ENCODE data around the gene MORN4.
"Not testable (repeated sequence)": the region's sequence is repeated elsewhere in the genome, so short reads cannot be mapped to it uniquely, and the experiment has no call there.

The MORN4 gene

GRCh38 chr10:97650726-97651125, 17.4 kb upstream of the MORN4 start:
- DNase-seq = no peak
- no peak for TF ChIP-seq POLR2A (IDR thresholded peaks at IDR 0.05; ENCODE audit: low read length)
- TF ChIP-seq GATA1 (IDR thresholded peaks at IDR 0.05; ENCODE audit: low read depth, low read length) = no peak

- DNase-seq = not testable (repeated sequence)
Measured at GRCh38 chr10:97649405-97649750, 16.1 kb upstream of the MORN4 start.

- DNase-seq = peak; percentile 76 to 77
- TF ChIP-seq POLR2A (IDR thresholded peaks at IDR 0.05; ENCODE audit: low read length) (peak; percentile 64), GATA1 (IDR thresholded peaks at IDR 0.05; ENCODE audit: low read depth, low read length) (no peak)
Measured at GRCh38 chr10:97648562-97649404, 15.5 kb upstream of the MORN4 start.

GRCh38 chr10:97647556-97647955, 14.3 kb upstream of the MORN4 start:
- no peak for DNase-seq
- TF ChIP-seq POLR2A (IDR thresholded peaks at IDR 0.05; ENCODE audit: low read length) (no peak), GATA1 (IDR thresholded peaks at IDR 0.05; ENCODE audit: low read depth, low read length) (no peak)

GRCh38 chr10:97644936-97645335, 11.6 kb upstream of the MORN4 start:
- TF ChIP-seq POLR2A (IDR thresholded peaks at IDR 0.05; ENCODE audit: low read length) (no peak), GATA1 (IDR thresholded peaks at IDR 0.05; ENCODE audit: low read depth, low read length) (no peak)

GRCh38 chr10:97643441-97643985, 10.2 kb upstream of the MORN4 start:
- TF ChIP-seq POLR2A (IDR thresholded peaks at IDR 0.05; ENCODE audit: low read length) (no peak), GATA1 (IDR thresholded peaks at IDR 0.05; ENCODE audit: low read depth, low read length) (no peak)

More at GRCh38 chr10:97644936-97645335, 11.6 kb upstream of the MORN4 start:
- DNase-seq = no peak

GRCh38 chr10:97642471-97643159, 9.3 kb upstream of the MORN4 start:
- not testable (repeated sequence) for DNase-seq

More at GRCh38 chr10:97643441-97643985, 10.2 kb upstream of the MORN4 start:
- DNase-seq = no peak

GRCh38 chr10:97640868-97641811, 7.8 kb upstream of the MORN4 start:
- no peak for TF ChIP-seq GATA1 (IDR thresholded peaks at IDR 0.05; ENCODE audit: low read depth, low read length)
- peak; percentile 61 for TF ChIP-seq POLR2A (IDR thresholded peaks at IDR 0.05; ENCODE audit: low read length)

GRCh38 chr10:97640174-97640867, 7.0 kb upstream of the MORN4 start, which contains the start of gene PI4K2A:
PI4K2A (plus strand) TSS chr10:97640671; CDS start chr10:97640743, 72 bp downstream.
- TF ChIP-seq GATA1 (IDR thresholded peaks at IDR 0.05; ENCODE audit: low read depth, low read length) = no peak
- TF ChIP-seq POLR2A (IDR thresholded peaks at IDR 0.05; ENCODE audit: low read length) = peak; percentile 92

More at GRCh38 chr10:97640868-97641811, 7.8 kb upstream of the MORN4 start:
- DNase-seq = peak; percentile 56 to 71

GRCh38 chr10:97639090-97639489, 5.8 kb upstream of the MORN4 start:
- DNase-seq = not testable (repeated sequence)

More at GRCh38 chr10:97640174-97640867, 7.0 kb upstream of the MORN4 start, which contains the start of gene PI4K2A:
- peak; percentile 100 for DNase-seq

GRCh38 chr10:97635577-97635976, 2.3 kb upstream of the MORN4 start:
- DNase-seq = no peak
- TF ChIP-seq POLR2A (IDR thresholded peaks at IDR 0.05; ENCODE audit: low read length) (no peak), GATA1 (IDR thresholded peaks at IDR 0.05; ENCODE audit: low read depth, low read length) (no peak)

- TF ChIP-seq GATA1 (IDR thresholded peaks at IDR 0.05; ENCODE audit: low read depth, low read length) (no peak), POLR2A (IDR thresholded peaks at IDR 0.05; ENCODE audit: low read length) (no peak)
- DNase-seq = peak; percentile 69
Measured at GRCh38 chr10:97633921-97634320, 621 bp upstream of the MORN4 start.

GRCh38 chr10:97631098-97631497, 2.2 kb downstream of the MORN4 start:
- no peak for DNase-seq
- no peak for TF ChIP-seq POLR2A (IDR thresholded peaks at IDR 0.05; ENCODE audit: low read length)
- TF ChIP-seq GATA1 (IDR thresholded peaks at IDR 0.05; ENCODE audit: low read depth, low read length) = no peak
